ENCODE measurements around the gene COA5.
A peak's percentile ranks its signal among the peaks of the same experiment; 100 is the strongest.

COA5 gene

GRCh38 chr2:98572676-98573075, 35.6 kb downstream of the COA5 start:
- DNase-seq = peak in 17 of 58 donors; percentile 15 to 62 (median 30)

DNA sequence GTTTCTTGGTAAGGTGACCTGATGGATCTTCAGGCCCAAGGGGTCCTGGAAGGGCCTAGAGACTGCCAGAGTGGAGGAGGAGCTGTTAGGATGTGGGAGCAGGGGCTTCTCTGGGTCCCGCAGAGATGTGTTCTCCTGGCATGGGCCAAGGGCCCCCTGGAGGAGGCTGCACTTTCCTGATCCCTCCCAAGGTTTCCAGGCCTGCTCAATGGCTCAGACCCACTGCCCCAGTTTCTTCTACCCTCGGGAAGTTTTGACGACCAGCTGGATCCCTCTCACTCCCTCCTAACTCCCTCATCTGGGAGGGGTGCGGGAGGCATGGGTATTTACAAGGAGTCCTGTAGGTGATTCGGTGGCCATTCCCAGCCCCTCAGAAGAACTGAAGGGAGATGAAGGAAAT, 36.1 kb downstream of the COA5 start:
- no peak for DNase-seq

- no peak for DNase-seq
Measured at GRCh38 chr2:98571796-98572195, 36.5 kb downstream of the COA5 start.

GRCh38 chr2:98571121-98571701, 37.1 kb downstream of the COA5 start:
- DNase-seq = no peak

DNA sequence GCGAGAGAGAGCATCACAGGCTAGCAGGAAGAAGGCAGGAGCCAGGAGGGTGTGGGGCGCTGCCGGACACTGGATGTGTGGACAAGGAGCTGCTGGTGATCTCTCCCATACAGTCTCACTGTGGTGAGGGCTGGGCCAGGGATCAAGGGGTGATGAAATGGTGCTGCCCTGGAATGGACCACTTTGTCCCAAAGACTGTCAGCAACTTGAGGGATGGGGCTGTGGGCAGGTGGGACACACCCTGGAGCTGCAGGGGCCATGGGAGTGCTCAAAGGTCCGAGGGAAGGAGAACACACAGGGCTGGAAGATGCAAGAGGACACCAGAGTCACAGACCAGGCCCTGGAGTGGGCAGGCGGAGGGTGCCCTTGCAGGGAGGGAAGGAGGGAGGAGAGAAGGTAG, 38.0 kb downstream of the COA5 start:
- DNase-seq = no peak

DNA sequence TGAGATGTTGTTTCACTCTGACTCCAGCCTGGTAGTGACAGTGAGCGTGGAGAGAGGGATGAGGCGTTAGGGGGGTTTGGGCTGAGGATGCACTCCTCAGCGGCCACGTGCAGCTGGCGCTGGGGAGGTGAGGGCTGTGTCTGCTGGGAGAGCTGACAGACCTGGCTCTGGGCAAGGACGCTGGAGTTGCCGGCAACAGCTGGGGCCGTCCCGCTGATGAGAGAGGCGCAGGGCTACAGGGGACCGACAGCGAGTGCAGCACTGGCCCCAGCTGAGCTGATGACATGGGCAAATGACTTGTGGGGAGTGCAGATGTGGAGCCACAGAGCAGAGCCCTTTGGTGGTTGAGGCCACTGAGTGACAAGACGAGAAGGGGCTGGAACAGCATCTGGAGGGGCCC, 38.4 kb downstream of the COA5 start:
- no peak for DNase-seq

GRCh38 chr2:98569197-98569793, 39.0 kb downstream of the COA5 start:
- DNase-seq = peak in 9 of 58 donors; percentile 6 to 56 (median 13)

GRCh38 chr2:98568161-98568956, 40.0 kb downstream of the COA5 start:
- no peak for DNase-seq

DNA sequence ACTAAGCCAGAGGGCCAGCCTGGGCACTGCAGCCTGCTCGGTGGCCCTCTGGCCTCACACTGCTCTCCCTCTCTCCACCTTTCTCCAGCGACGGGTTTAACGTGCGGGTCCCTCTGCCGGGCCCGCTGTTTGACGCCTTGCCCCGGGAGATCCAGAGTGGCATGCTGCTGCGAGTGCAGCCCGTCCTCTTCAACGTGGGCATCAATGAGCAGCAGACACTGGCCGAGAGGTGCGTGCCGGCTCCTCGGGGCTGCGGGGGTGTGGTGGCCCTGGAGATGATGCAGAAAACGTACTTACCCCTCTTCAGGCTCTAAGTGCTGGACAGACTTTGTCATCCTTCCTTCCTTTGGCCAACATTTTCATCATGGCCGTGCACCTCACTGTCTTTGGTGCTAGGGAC, 42.4 kb downstream of the COA5 start:
- no peak for DNase-seq

- peak in 5 of 58 donors; percentile 14 to 41 (median 14) for DNase-seq
Measured at GRCh38 chr2:98565286-98565860, 42.9 kb downstream of the COA5 start.

DNA sequence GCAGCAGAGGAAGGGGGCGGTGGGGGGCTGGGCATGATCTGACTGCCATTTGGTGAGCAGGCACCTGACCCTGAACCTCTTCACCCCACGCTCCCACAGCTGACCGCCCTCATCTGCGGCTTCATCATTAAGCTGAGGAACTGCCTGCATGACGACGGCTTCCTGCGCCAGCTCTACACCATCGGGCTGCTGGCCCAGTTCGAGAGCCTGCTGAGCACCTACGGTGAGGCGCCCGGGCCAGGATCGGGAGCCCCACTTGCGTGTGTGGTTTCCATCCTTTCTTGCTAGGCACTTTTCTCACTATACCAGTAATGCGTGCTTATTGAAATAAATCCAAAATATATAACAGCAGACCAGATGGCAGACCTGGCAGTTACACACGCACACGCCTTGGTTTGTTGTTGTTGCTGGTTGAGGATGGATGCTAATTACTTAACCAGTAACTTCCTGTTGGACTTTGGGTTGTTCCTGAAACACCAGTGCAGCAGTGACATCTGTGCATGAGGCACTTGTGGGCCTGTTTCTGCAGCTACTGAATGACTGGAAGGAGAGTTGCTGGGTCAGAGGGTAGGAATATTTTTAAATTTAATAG, 43.7 kb downstream of the COA5 start:
- no peak for DNase-seq

- DNase-seq = no peak
Measured at GRCh38 chr2:98563394-98563793, 44.9 kb downstream of the COA5 start.

- no peak for DNase-seq
Measured at GRCh38 chr2:98561902-98562695, 46.2 kb downstream of the COA5 start.

- DNase-seq = no peak
Measured at GRCh38 chr2:98561018-98561417, 47.3 kb downstream of the COA5 start.

- peak in 16 of 58 donors; percentile 11 to 56 (median 33) for DNase-seq
Measured at GRCh38 chr2:98560256-98560771, 48.0 kb downstream of the COA5 start.

GRCh38 chr2:98559581-98559980, 48.7 kb downstream of the COA5 start:
- DNase-seq = no peak

DNA sequence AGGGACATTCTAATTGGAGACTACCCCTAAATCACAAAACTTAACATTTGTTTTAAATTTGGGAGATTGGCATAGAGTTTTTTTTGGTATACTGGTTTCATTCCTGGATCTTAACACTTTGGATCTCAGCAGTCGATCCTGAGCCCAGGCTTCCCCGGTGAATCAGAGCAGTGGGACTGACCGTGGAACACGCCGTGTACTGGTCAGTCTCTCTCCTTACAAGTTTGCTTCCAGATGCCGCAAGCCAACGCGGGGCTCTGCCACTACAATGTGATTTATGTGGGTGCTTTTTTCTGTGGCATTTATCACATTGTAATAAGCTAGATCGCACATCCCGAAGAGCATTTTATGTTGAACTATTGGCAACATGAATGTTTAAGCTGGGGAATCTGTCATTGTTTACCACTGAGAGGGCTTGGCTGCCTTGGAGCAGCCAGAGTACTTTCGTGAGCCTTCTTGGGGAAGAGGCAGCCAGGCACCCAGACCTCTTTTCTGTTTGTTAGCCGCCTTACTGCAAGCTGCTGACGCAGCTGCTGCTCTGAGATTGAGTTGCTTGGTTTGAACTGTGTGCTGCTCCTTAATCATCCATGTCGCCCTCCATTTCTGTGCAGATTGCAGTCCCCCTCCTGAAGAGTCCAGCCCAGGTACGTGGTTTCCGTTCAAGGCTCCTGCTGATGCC, 49.3 kb downstream of the COA5 start:
- DNase-seq = peak in 2 of 58 donors; percentile 18 to 33

DNA sequence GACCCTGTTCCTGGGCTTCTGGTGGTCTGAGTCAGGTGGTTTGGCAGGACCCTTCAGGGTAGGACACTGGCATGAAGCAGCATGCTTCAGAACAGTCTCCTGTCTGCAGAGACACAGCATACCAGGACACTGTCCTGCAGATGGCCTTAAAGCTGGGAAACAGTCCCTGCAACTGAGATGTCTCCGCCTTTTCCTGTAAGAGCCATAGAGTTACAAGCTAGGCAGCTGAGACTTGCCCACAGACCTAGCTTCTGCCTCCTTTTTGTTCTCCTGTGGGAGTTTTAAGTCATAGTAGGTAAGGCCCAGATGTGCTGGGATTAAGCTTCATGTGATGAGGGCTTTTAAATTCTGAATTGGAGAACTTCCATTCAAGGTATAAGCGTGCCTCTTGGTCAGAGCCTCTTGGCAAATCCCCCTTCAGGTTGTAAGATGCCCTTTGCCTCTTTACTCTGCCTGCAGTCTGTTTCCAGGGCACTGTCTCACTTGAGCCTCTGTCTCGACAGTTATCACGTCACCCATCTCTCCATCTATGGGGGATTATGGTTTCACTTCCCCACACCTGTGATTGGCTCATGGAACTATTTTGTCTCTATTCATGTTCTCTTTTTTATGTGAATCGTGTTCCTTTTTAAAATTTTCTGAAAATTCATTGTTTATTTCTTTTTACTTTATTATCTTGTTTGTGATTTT, 51.8 kb downstream of the COA5 start:
- no peak for DNase-seq

GRCh38 chr2:98555696-98556095, 52.6 kb downstream of the COA5 start:
- DNase-seq = peak in 6 of 58 donors; percentile 14 to 38 (median 24)

Data from anterior cingulate cortex (tissue), 58 donors.